ENCODE data around the gene PRM2.

The PRM2 gene

GRCh38 chr16:11239644-11240632 lies 36.3 kb downstream of the PRM2 start:
- no peaks in the 10 kb centered on the region for H3K79me2 ChIP-seq (ENCODE audit: control insufficient read depth, low read length)
- no peak overlapping the region for H3K4me2 ChIP-seq (ENCODE audit: low read length)
- H4K20me1 ChIP-seq (ENCODE audit: control insufficient read depth, insufficient read depth, low read depth, low read length) = no peaks in the 10 kb centered on the region
- no peak overlapping the region for H3K27ac ChIP-seq (ENCODE audit: low read depth, low read length)
- no peaks in the 10 kb centered on the region for H3F3A ChIP-seq (ENCODE audit: control insufficient read depth, insufficient read depth)
- H3K9me2 ChIP-seq (replicated peaks; ENCODE audit: control insufficient read depth, low read length) = no peaks in the 10 kb centered on the region
- H3K4me3 ChIP-seq (ENCODE audit: low read length) = no peak overlapping the region
- no peaks in the 10 kb centered on the region for H3K9me3 ChIP-seq (ENCODE audit: control insufficient read depth, insufficient read depth, low read length)
- H3K36me3 ChIP-seq (ENCODE audit: control insufficient read depth, low read length) = no peaks in the 10 kb centered on the region
- TF ChIP-seq EZH2phosphoT487 (IDR thresholded peaks at IDR 0.05; ENCODE audit: borderline replicate concordance, low read length) (no peak), CTCF (IDR thresholded peaks at IDR 0.05; ENCODE audit: low read depth, low read length, poor library complexity, severe bottlenecking) (no peak)
- peaks cover 34% of the 10 kb centered on the region for H3K27me3 ChIP-seq (ENCODE audit: control insufficient read depth, low read length)
- peaks cover 4% of the 10 kb centered on the region for H3K4me1 ChIP-seq (ENCODE audit: control insufficient read depth, low read length)

- H3K27me3 ChIP-seq (ENCODE audit: control insufficient read depth, low read length) = peaks cover 27% of the 10 kb centered on the region
- no peaks in the 10 kb centered on the region for H3K79me2 ChIP-seq (ENCODE audit: control insufficient read depth, low read length)
- H3K4me3 ChIP-seq (ENCODE audit: low read length) = no peak overlapping the region
- no peaks in the 10 kb centered on the region for H3K9me2 ChIP-seq (replicated peaks; ENCODE audit: control insufficient read depth, low read length)
- no peaks in the 10 kb centered on the region for H3F3A ChIP-seq (ENCODE audit: control insufficient read depth, insufficient read depth)
- no peak overlapping the region for H3K4me2 ChIP-seq (ENCODE audit: low read length)
- H3K36me3 ChIP-seq (ENCODE audit: control insufficient read depth, low read length) = no peaks in the 10 kb centered on the region
- TF ChIP-seq CTCF (IDR thresholded peaks at IDR 0.05; ENCODE audit: low read depth, low read length, poor library complexity, severe bottlenecking) (no peak), EZH2phosphoT487 (IDR thresholded peaks at IDR 0.05; ENCODE audit: borderline replicate concordance, low read length) (no peak)
- no peaks in the 10 kb centered on the region for H4K20me1 ChIP-seq (ENCODE audit: control insufficient read depth, insufficient read depth, low read depth, low read length)
- H3K9me3 ChIP-seq (ENCODE audit: control insufficient read depth, insufficient read depth, low read length) = no peaks in the 10 kb centered on the region
- H3K27ac ChIP-seq (ENCODE audit: low read depth, low read length) = no peak overlapping the region
- H3K4me1 ChIP-seq (ENCODE audit: control insufficient read depth, low read length) = peaks cover 11% of the 10 kb centered on the region
These were observed 37.7 kb downstream of the PRM2 start for GRCh38 chr16:11238272-11239202.

DNA sequence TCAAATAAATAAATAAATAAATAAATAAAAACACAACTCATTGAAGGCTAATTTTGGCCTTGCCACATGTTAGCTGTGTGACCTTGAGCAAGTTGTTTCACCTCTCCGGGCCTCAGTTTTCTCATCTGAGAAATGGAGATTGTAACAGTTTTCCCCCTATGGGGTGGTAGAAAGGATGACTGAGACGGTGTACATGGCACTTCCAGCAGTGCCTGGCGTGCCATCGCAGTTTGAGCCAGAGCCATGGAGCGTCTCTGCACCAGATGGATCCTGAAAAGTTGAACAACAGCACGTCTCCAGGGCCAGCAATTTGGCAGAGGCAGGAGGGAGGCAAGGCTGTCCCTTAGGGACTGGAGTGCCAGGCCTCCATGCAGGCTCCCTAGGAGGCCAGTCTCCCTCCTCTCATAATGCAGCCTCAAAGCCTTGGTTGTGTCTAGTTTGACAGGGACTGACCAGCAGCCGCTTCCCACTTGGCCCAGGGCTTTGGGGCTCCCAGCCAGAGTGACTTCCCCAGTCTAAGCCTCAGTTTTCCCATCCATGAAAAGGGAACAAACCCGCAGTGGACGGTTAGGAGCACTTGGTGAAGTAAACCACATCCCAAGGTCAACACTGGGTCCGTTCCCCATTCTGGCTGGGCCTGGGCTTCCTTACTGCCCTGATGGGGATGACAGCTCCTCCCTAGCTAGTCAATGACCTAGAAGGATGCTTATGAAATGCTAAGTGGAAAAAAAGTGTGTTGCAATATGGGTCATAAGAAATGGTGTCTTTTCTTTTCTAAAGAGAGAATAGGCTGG lies 39.6 kb downstream of the PRM2 start:
- Histone ChIP-seq H3K4me3 (ENCODE audit: low read length) (no peak overlapping the region), H3K9me2 (replicated peaks; ENCODE audit: control insufficient read depth, low read length) (no peaks in the 10 kb centered on the region), H3K4me2 (ENCODE audit: low read length) (no peak overlapping the region), H3K36me3 (ENCODE audit: control insufficient read depth, low read length) (no peaks in the 10 kb centered on the region), H3K9me3 (ENCODE audit: control insufficient read depth, insufficient read depth, low read length) (no peaks in the 10 kb centered on the region), H3K79me2 (ENCODE audit: control insufficient read depth, low read length) (no peaks in the 10 kb centered on the region), H3K4me1 (ENCODE audit: control insufficient read depth, low read length) (peaks cover 22% of the 10 kb centered on the region), H3K27ac (ENCODE audit: low read depth, low read length) (no peak overlapping the region), H4K20me1 (ENCODE audit: control insufficient read depth, insufficient read depth, low read depth, low read length) (no peaks in the 10 kb centered on the region), H3F3A (ENCODE audit: control insufficient read depth, insufficient read depth) (no peaks in the 10 kb centered on the region), H3K27me3 (ENCODE audit: control insufficient read depth, low read length) (peaks cover 26% of the 10 kb centered on the region)
- TF ChIP-seq CTCF (IDR thresholded peaks at IDR 0.05; ENCODE audit: low read depth, low read length, poor library complexity, severe bottlenecking) (no peak), EZH2phosphoT487 (IDR thresholded peaks at IDR 0.05; ENCODE audit: borderline replicate concordance, low read length) (no peak)
